ENCODE results near the gene NUDT1. TPM values are rescaled to one million over a fixed set of nuclear protein-coding genes. Genes with fewer than 3 reads are reported as not detected.

Gene NUDT1
- total RNA-seq, 3 donors from 2014 or later, result 6.8 to 20.3 (median 12.4) TPM

DNA sequence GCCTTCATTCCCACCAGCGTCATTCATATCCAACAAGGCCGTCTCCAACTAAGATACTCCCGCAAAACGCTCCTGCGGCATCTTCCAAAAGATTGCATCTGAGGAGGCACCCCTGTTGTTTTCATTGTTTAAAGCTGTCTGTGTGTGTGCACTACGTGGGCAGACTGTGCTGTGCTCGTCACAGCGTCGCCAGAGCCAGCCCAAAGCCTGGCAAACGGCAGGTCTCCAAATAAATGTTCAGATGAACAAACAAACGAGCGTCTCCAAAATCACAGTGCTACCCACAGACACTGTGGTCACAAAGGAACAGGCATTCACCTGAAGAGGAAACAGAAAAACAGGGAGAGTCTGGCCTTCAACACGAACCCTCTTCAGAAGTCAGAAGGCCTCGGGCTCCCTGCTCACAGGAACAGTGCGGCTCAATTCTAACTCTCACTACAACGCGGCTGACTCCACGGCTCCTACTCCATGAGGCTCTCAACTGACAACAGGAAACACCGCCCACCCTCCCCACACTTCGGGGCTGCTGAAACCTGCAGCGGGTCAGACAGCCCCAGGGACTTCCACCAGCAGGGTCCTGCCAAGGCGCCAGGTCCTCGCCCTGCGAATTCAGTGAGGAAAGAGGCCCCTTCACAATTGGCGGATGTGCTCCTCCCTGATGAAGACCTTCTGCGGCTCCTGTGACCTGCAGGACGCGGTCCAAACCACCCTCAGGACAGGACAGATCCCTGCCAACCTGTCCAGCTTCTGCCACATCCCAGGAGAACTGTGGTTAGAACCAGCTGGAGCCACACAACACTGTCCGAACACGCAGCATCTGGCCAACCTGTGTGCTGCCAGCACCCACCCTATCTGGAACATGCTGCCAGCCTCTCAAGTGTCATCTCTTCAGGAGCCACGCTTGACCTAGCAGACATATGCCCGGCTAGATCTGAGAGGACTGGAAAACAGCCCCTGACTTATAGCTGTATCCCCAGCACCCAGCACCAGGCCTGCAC, 45.3 kb upstream of the NUDT1 start:
- H3K9me3 ChIP-seq, result peaks cover 11% of the 10 kb centered on the region
- TF ChIP-seq, protein P1, sequence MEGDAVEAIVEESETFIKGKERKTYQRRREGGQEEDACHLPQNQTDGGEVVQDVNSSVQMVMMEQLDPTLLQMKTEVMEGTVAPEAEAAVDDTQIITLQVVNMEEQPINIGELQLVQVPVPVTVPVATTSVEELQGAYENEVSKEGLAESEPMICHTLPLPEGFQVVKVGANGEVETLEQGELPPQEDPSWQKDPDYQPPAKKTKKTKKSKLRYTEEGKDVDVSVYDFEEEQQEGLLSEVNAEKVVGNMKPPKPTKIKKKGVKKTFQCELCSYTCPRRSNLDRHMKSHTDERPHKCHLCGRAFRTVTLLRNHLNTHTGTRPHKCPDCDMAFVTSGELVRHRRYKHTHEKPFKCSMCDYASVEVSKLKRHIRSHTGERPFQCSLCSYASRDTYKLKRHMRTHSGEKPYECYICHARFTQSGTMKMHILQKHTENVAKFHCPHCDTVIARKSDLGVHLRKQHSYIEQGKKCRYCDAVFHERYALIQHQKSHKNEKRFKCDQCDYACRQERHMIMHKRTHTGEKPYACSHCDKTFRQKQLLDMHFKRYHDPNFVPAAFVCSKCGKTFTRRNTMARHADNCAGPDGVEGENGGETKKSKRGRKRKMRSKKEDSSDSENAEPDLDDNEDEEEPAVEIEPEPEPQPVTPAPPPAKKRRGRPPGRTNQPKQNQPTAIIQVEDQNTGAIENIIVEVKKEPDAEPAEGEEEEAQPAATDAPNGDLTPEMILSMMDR (IDR thresholded peaks at IDR 0.05), result no peak
- no peak for ATAC-seq
- intact Hi-C loops (cut with DNase I, micrococcal nuclease), result no loop called here
- no peak overlapping the region for H3K4me3 ChIP-seq
- no peaks in the 10 kb centered on the region for H3K4me1 ChIP-seq (ENCODE audit: low read depth)
- H3K36me3 ChIP-seq (ENCODE audit: low read depth), result no peaks in the 10 kb centered on the region
- no peak for DNase-seq

DNA sequence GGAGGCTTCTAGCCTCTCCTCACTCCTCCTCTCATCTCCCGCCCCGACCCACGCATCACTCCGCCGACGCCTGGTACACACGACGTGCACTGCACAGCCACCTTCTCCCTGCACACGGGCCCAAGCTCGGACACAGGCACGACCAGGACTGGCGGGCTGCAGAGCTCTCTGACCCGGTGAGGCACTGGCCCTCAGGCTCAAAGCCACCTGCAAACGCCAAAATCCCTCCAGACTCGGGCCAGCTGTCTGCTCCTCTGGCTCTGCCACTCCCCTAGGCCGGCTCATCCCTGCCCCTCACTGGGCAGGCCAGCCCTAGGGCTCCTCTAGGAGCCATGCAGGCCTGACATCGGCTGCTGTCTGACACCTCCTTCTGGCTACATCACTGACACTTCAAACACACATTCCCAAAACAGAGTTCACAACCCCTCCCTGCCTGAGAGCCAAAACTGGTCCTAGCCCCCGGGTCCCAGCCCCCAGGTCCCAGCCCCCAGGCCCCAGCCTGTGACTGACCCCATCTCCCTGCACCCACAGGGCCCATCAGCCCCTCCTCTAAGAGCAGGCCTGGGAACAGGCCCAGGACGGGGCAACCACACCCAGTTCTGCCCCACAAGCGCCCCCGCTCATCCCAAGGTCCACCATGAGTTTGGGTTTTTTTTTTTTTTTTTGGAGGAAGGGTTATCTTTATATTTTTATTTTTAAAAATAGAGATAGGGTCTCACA, 44.4 kb upstream of the NUDT1 start:
- no peaks in the 10 kb centered on the region for H3K36me3 ChIP-seq (ENCODE audit: low read depth)

DNA sequence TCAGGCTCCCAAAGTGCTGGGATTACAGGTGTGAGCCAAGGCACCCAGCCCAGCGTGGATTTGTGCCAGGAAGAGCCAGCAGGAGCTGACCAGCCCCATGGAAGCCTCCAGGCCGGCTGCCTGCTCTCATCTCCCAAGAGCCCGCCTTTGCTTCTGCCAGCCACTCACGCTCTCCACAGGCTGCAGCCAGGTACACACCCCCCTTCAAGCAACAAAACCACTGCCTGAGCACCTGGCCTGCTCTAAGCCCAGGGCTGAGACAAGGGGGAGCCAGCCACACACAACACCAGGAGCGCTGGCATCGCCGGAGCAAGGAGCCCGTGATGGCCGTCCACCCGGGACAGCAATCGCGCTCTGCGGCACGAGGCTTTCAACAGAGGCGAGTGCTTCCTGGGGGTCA, 43.8 kb upstream of the NUDT1 start:
- no peaks in the 10 kb centered on the region for H3K36me3 ChIP-seq (ENCODE audit: low read depth)
- ATAC-seq, result no peak

More for the DNA sequence above, 44.4 kb upstream of the NUDT1 start:
- H3K9me3 ChIP-seq, result peaks cover 11% of the 10 kb centered on the region
- ATAC-seq, result no peak
- TF ChIP-seq, protein P1 (IDR thresholded peaks at IDR 0.05), result no peak
- H3K4me3 ChIP-seq, result no peak overlapping the region
- H3K4me1 ChIP-seq (ENCODE audit: low read depth), result no peaks in the 10 kb centered on the region
- intact Hi-C loops (cut with DNase I, micrococcal nuclease), result no loop called here
- no peak for DNase-seq

DNA sequence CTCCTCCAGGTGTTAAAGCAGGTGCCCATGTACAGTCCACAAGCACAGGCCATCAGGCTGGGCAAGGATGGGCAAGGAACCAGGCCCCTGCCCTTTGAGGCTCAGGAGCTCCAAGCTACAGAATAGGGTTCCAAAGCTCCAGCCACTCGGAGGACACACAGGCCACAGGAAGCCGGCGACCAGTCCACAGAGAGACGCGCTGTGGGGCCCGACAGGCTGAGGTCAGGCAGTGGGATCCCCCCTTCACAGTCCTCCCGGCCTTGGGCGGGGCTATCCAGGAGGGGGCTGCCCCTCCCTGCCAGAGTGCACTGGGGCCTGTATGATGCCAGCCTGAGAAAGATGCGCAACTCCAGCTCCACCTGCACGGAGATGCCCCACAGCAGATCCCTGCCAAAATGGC, 43.3 kb upstream of the NUDT1 start:
- Histone ChIP-seq H3K4me3 (no peak overlapping the region), H3K9me3 (peaks cover 11% of the 10 kb centered on the region), H3K4me1 (ENCODE audit: low read depth) (no peaks in the 10 kb centered on the region), H3K36me3 (ENCODE audit: low read depth) (no peaks in the 10 kb centered on the region)
- TF ChIP-seq, protein P1 (IDR thresholded peaks at IDR 0.05), result no peak
- DNase-seq (no peak), ATAC-seq (no peak)
- intact Hi-C loops (cut with DNase I, micrococcal nuclease), result no loop called here

More for the DNA sequence above, 43.8 kb upstream of the NUDT1 start:
- H3K4me1 ChIP-seq (ENCODE audit: low read depth), result no peaks in the 10 kb centered on the region
- intact Hi-C loops (cut with DNase I, micrococcal nuclease), result no loop called here
- peaks cover 11% of the 10 kb centered on the region for H3K9me3 ChIP-seq
- no peak for DNase-seq
- H3K4me3 ChIP-seq, result no peak overlapping the region
- TF ChIP-seq, protein P1 (IDR thresholded peaks at IDR 0.05), result no peak

DNA sequence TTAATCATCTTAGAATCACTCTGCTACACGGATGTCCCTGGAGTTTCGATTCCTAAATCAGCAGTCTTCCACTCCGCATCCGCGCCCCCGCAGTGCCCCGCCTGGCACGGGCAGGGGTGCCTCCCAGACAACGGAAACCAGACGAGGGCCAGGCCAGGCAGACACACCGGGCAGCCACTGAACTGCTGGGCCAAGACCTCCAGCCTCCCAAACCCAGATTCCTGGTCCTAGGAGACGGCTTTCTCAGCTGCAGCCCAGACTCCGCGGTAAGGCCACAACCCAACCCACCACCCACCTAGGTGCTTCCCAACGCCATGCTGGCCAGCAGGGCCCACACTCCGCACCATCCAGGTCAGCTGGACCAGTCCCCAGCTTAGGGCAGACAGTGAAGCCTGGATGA, 42.5 kb upstream of the NUDT1 start:
- no peak overlapping the region for H3K4me3 ChIP-seq
- H3K9me3 ChIP-seq, result peaks cover 11% of the 10 kb centered on the region
- H3K4me1 ChIP-seq (ENCODE audit: low read depth), result no peaks in the 10 kb centered on the region
- TF ChIP-seq, protein P1 (IDR thresholded peaks at IDR 0.05), result no peak
- H3K36me3 ChIP-seq (ENCODE audit: low read depth), result no peaks in the 10 kb centered on the region
- DNase-seq, result no peak
- ATAC-seq, result no peak
- intact Hi-C loops (cut with DNase I, micrococcal nuclease), result no loop called here
